Endothelial cell of umbilical vein (primary cell): ENCODE data around the gene TMEM37. TPM values are rescaled to one million over a fixed set of nuclear protein-coding genes. Genes with fewer than 3 reads are reported as not detected.

Experiments
- BruUV-seq: library from RNA; stranded (reverse); fragments of 400-500 nt; replicated peaks from 2 replicates; lab custom pipeline; 2021; lab: Mats Ljungman, UMichigan
- CTCF ChIA-PET: fragments of 300-600, 350-600 bp; sonication (Branson Sonifier 250); formaldehyde crosslinking; loops from one replicate; lab custom pipeline; 2021; ENCODE audit warnings: antibody characterized with exemption, inconsistent platforms; lab: Charles Lee
- POLR2A ChIA-PET: fragments of 300-600, 350-600 bp; sonication (Branson Sonifier 250); formaldehyde crosslinking; loops from one replicate; lab custom pipeline; 2021; ENCODE audit warnings: antibody characterized with exemption, inconsistent platforms; lab: Charles Lee
- DNase-seq: peaks from one replicate; pipeline ENCODE4 v3.0.0-alpha.2; 2011; ENCODE audit warnings: low read depth, low spot score
- FAIRE-seq: peaks from 2 replicates; lab custom pipeline; 2011; peaks lifted over from hg19 to GRCh38; lab: Jason Lieb, UNC
- H2AFZ ChIP-seq: 2 replicates; pipeline ENCODE4 v1.6.0; 2012; ENCODE audit warnings: low read depth, low read length, control low read depth, inconsistent platforms
- H3K27ac ChIP-seq: 2 replicates; pipeline ENCODE4 v1.5.1; 2011; ENCODE audit warnings: low read depth, mild to moderate bottlenecking, control low read depth, low read length, moderate library complexity; ENCODE audit not compliant: insufficient read depth
- H3K27me3 ChIP-seq, 2 experiments: 2 replicates each; pipeline versions ENCODE4 v1.6.0 to v1.6.1; 2011; ENCODE audit warnings: low read length in 2 of 2, mixed read lengths in 1 of 2; ENCODE audit not compliant: control insufficient read depth in 2 of 2, insufficient read depth in 2 of 2
- H3K36me3 ChIP-seq, 2 experiments: 2 replicates in 1 of 2; 3 replicates in 1 of 2; pipeline ENCODE4 v1.5.1; 2011; ENCODE audit warnings: low read length in 2 of 2, mild to moderate bottlenecking in 1 of 2, moderate library complexity in 1 of 2; ENCODE audit not compliant: control insufficient read depth in 2 of 2, insufficient read depth in 2 of 2; ENCODE audit errors: extremely low read depth in 1 of 2
- H3K4me1 ChIP-seq: 3 replicates; pipeline ENCODE4 v1.5.1; 2011; ENCODE audit warnings: mild to moderate bottlenecking, low read length; ENCODE audit not compliant: control insufficient read depth, insufficient read depth; ENCODE audit errors: extremely low read depth
- H3K4me2 ChIP-seq: 2 replicates; pipeline ENCODE4 v1.6.1; 2011; ENCODE audit warnings: low read length, control low read depth, mixed read lengths; ENCODE audit not compliant: insufficient read depth
- H3K4me3 ChIP-seq, 3 experiments: fragments of 200-600 bp in 1 of 3; sonication (generic), shearing (Covaris generic) in 1 of 3; replicated peaks in 1 of 3; 2 replicates each; pipeline ENCODE4 v1.5.1; 2011 to 2016; ENCODE audit warnings: control low read depth in 3 of 3, low read length in 3 of 3, mild to moderate bottlenecking in 2 of 3, inconsistent platforms in 1 of 3, low read depth in 1 of 3, moderate library complexity in 1 of 3; ENCODE audit not compliant: insufficient read depth in 1 of 3
- H3K79me2 ChIP-seq: 2 replicates; pipeline ENCODE4 v1.6.0; 2012; ENCODE audit warnings: low read length, inconsistent platforms; ENCODE audit not compliant: control insufficient read depth, insufficient read depth
- H3K9ac ChIP-seq: replicated peaks from 2 replicates; pipeline ENCODE3; 2011; ENCODE audit warnings: low read length, control low read depth; ENCODE audit not compliant: insufficient read depth; ENCODE audit errors: extremely low read depth
- H3K9me1 ChIP-seq: replicated peaks from 3 replicates; pipeline ENCODE4 v1.6.0; 2011; ENCODE audit warnings: mild to moderate bottlenecking, low read length; ENCODE audit not compliant: control insufficient read depth, insufficient read depth; ENCODE audit errors: extremely low read depth
- H3K9me3 ChIP-seq: replicated peaks from 2 replicates; pipeline ENCODE4 v1.5.1; 2012; ENCODE audit warnings: low read length, inconsistent platforms; ENCODE audit not compliant: control insufficient read depth, insufficient read depth
- H4K20me1 ChIP-seq: replicated peaks from 2 replicates; pipeline ENCODE3; 2011; ENCODE audit warnings: mild to moderate bottlenecking, low read length; ENCODE audit not compliant: control insufficient read depth, insufficient read depth; ENCODE audit errors: extremely low read depth
- CTCF ChIP-seq, 2 donors: IDR thresholded peaks; 1 replicate in 1 of 2; 2 replicates in 1 of 2; pipeline ENCODE4 v1.5.1; 2011; ENCODE audit warnings: low read length in 2 of 2, mild to moderate bottlenecking in 2 of 2, moderate library complexity in 2 of 2, control low read depth in 1 of 2, inconsistent platforms in 1 of 2, low read depth in 1 of 2; ENCODE audit not compliant: insufficient read depth in 1 of 2; ENCODE audit errors: extremely low read depth in 1 of 2
- EZH2 ChIP-seq: IDR thresholded peaks from 2 replicates; pipeline ENCODE4 v1.6.1; 2012; ENCODE audit warnings: borderline replicate concordance, low read depth, mild to moderate bottlenecking, moderate library complexity, low read length, inconsistent platforms; ENCODE audit not compliant: severe bottlenecking
- FOS ChIP-seq: IDR thresholded peaks from 2 replicates; pipeline ENCODE4 v1.6.1; 2011; ENCODE audit warnings: mild to moderate bottlenecking, low read length, moderate library complexity, borderline replicate concordance; ENCODE audit not compliant: insufficient read depth
- GATA2 ChIP-seq: IDR thresholded peaks from 2 replicates; pipeline ENCODE4 v1.7.0; 2011; ENCODE audit warnings: low read depth, mild to moderate bottlenecking, moderate library complexity, mixed read lengths, low read length; ENCODE audit not compliant: insufficient read length, insufficient read depth
- JUN ChIP-seq: IDR thresholded peaks from 2 replicates; pipeline ENCODE4 v1.6.1; 2011; ENCODE audit warnings: borderline replicate concordance, low read depth; ENCODE audit not compliant: insufficient read length, insufficient read depth
- MAX ChIP-seq: IDR thresholded peaks from 2 replicates; pipeline ENCODE4 v1.6.1; 2011; ENCODE audit not compliant: insufficient read depth, insufficient read length
- MYC ChIP-seq: IDR thresholded peaks from one replicate; pipeline ENCODE4 v1.6.1; 2011; ENCODE audit warnings: mild to moderate bottlenecking, low read depth, low read length
- POLR2A ChIP-seq: IDR thresholded peaks from 2 replicates; pipeline ENCODE4 v1.6.1; 2012; ENCODE audit warnings: low read depth, mild to moderate bottlenecking, control low read depth, low read length
- POLR2AphosphoS5 ChIP-seq: IDR thresholded peaks from 2 replicates; pipeline ENCODE4 v1.6.1; 2012; ENCODE audit warnings: low read depth, mild to moderate bottlenecking, control low read depth, low read length, moderate library complexity; ENCODE audit not compliant: insufficient read depth
- dilution Hi-C: fragments of 300-500 bp; cut with MboI; formaldehyde crosslinking; loops from one replicate; pipeline ENCODE4 v1.15.0; 2019; ENCODE audit warnings: low sequenced_read_pairs; ENCODE audit not compliant: extremely low pct_ligation_motif_present
- intact Hi-C: fragments of 100-400 bp; cut with micrococcal nuclease; formaldehyde crosslinking; loops from one replicate; pipeline ENCODE4 v1.10.0; 2022
- polyA plus RNA-seq, 4 experiments: library from polyadenylated mRNA; depleted of rRNA in 3 of 4; stranded (reverse) in 3 of 4; unstranded in 1 of 4; fragments of >200 nt; gene quantifications; 2 replicates each; pipeline versions ENCODE4 v1.2.1 to v1.2.3, GENCODE V29; 2011 to 2012; ENCODE audit warnings: missing spikeins in 1 of 4
- total RNA-seq: library from RNA; stranded (reverse); gene quantifications from 2 replicates; pipeline ENCODE4 v1.2.3, GENCODE V29; 2021

The TMEM37 gene
- total and polyA plus RNA-seq, 2 donors (not counting 3 experiments of a cell fraction or from before 2014, with no cell fraction given) = 3.5 to 16.2 TPM

- no peaks in the 10 kb centered on the region for H3K9me3 ChIP-seq
- no peak overlapping the region for H2AFZ ChIP-seq
- no peaks in the 10 kb centered on the region for H3K9me1 ChIP-seq
- no peak for FAIRE-seq
- POLR2A ChIA-PET = no interaction called here
- dilution Hi-C loops = no loop called here
- H3K4me2 ChIP-seq = no peak overlapping the region
- no peaks in the 10 kb centered on the region for H3K79me2 ChIP-seq
- intact Hi-C loops = loop anchor here (5.0 kb wide), 1 partner anchor 257 kb away; no protein-coding TSS in a partner anchor
- TF ChIP-seq EZH2 = no peak
- TF ChIP-seq MYC = no peak
- no peak for TF ChIP-seq FOS
- TF ChIP-seq JUN = no peak
- no peak for TF ChIP-seq POLR2AphosphoS5
- no peak for TF ChIP-seq MAX
- TF ChIP-seq POLR2A = no peak
- TF ChIP-seq GATA2 = no peak
- TF ChIP-seq CTCF (IDR thresholded peaks at IDR 0.05; ENCODE audit: extremely low read depth in 1 of 2, insufficient read depth in 1 of 2, low read depth in 1 of 2, low read length in 2 of 2) = no peak
- no peak for DNase-seq
- peaks cover 0 to 2% of the 10 kb centered on the region in 2 experiments for H3K27me3 ChIP-seq
- H3K36me3 ChIP-seq = no peaks in the 10 kb centered on the region
- no peak overlapping the region for H3K27ac ChIP-seq
- H3K4me1 ChIP-seq = no peaks in the 10 kb centered on the region
- H4K20me1 ChIP-seq = no peaks in the 10 kb centered on the region
- no peak overlapping the region for H3K4me3 ChIP-seq
- BruUV-seq = no TSS peak
- CTCF ChIA-PET = interaction anchor here (1.3 to 8.6 kb wide), 3 partner anchors 47 to 71 kb away, joined by 3 to 151 read pairs (median 3); no protein-coding TSS in a partner anchor
- no peak overlapping the region for H3K9ac ChIP-seq
Measured at GRCh38 chr2:119405151-119405550, 26.5 kb upstream of the TMEM37 start.
